ENCODE data around the gene C2orf66. TPM values are rescaled to one million over a fixed set of nuclear protein-coding genes. Genes with fewer than 3 reads are reported as not detected.

Gene C2orf66
- total RNA-seq: under 1 TPM in 1 of 4 donors, not detected in 3; 0.68 TPM

GRCh38 chr2:196809260-196809659, at the start of gene C2orf66:
Gene C2orf66, minus strand, starts transcription at chr2:196809355. Its CDS starts 19 bp downstream, at chr2:196809336.
- TF ChIP-seq CTCF (IDR thresholded peaks at IDR 0.05; ENCODE audit: low read depth): no peak

DNA sequence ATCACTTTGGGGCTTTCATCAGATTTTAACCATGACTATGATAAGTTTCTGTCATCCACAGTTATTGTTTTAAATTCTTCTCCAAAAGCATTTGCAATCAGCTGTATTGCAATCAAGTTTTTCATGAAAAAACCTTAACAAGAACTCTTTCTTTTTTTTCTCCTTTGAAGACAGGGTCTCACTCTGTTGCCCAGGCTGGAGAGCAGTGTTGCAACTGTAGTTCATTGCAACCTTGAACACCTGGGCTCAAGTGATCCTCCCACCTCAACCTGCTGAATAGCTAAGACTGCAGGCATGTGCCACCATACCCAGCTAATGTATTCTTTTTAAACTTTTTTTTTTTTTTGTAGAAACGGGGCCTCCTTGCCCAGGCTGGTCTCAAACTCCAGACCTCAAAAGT, 45.5 kb upstream of the C2orf66 start:
- TF ChIP-seq CTCF (IDR thresholded peaks at IDR 0.05; ENCODE audit: low read depth): no peak

DNA sequence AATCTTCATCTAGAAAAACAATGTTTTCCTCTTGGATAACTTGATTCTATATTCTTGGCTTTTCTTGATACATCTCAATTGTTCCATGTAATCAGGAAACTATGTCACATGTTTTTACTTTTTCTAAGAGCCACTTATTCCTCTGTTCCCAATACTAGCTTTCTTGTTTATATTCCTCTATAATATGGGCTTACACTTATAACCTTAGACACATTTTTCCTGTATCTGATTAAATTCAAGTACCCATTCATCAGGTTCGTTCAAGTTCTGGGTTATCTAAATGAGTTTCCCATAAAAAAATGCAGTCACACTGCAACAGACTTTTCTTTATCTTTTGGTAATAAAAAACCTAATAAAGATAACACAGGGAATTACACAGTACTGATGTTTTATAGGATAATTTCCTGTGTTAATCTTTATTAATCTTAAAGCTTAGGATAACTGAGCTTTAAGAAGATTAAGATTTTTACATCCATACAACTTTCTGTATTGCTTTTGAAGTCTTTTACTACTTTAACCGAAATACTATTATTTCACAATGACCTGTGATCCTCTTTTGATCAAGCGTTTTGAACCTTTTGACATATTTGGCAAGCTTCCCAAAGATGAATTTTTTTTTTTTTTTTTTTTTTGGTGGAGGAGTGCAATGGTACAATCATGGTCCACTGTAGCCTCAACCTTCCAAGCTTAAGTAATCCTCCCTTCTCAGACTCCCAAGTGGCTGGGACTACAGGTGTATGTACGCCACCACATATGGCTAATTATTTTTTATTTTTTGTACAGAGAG, 44.3 kb upstream of the C2orf66 start:
- TF ChIP-seq CTCF (IDR thresholded peaks at IDR 0.05; ENCODE audit: low read depth): no peak

GRCh38 chr2:196851088-196851487, 41.9 kb upstream of the C2orf66 start:
- no peak for TF ChIP-seq CTCF (IDR thresholded peaks at IDR 0.05; ENCODE audit: low read depth)

DNA sequence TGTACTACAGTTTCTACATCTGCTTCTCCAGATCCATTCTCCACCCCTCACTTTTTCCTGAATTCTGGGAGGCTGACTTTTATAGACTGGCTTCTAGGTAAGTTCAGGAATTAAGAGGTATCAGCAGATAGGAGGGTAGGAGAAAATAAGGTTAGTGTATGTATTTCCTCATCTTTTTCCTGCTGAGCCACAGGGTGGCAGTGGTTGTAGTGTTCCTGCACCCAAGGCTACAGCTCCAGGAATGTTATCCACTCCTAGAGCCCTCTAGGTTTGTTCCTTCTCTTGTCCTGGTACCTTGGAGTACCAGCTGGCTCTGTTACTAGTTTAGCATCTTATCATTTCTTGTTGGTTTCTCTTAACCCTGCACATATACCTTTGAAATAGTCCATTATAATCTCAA, 40.7 kb upstream of the C2orf66 start:
- no peak for TF ChIP-seq CTCF (IDR thresholded peaks at IDR 0.05; ENCODE audit: low read depth)

- TF ChIP-seq CTCF (IDR thresholded peaks at IDR 0.05; ENCODE audit: low read depth): no peak
Observed at GRCh38 chr2:196846295-196846694, 37.1 kb upstream of the C2orf66 start.

DNA sequence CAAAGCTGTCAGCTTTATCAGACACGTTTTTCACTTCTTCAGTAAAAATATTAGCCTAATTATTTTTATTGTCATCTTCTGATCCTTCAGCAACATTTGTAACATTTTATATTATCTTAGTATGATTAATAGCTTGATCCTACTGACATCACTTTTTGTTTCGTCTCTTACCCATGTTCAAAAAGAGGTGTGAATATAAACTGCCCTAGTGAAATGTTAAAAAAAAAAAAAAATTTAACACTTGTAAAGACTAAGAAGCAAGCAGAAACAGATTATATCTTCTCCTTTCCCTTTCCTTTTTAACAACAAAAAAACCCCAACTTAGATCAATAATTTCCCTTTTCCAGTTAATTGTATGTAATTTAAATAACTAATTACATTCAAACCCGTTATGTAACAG, 36.2 kb upstream of the C2orf66 start:
- TF ChIP-seq CTCF (IDR thresholded peaks at IDR 0.05; ENCODE audit: low read depth): no peak
